Fibroblast of skin of abdomen (primary cell): Measurements from ENCODE around the gene MVD.

Experiments
- DNase-seq: peaks from one replicate; pipeline ENCODE4 v3.0.0-alpha.2; 2013

The MVD gene

DNA sequence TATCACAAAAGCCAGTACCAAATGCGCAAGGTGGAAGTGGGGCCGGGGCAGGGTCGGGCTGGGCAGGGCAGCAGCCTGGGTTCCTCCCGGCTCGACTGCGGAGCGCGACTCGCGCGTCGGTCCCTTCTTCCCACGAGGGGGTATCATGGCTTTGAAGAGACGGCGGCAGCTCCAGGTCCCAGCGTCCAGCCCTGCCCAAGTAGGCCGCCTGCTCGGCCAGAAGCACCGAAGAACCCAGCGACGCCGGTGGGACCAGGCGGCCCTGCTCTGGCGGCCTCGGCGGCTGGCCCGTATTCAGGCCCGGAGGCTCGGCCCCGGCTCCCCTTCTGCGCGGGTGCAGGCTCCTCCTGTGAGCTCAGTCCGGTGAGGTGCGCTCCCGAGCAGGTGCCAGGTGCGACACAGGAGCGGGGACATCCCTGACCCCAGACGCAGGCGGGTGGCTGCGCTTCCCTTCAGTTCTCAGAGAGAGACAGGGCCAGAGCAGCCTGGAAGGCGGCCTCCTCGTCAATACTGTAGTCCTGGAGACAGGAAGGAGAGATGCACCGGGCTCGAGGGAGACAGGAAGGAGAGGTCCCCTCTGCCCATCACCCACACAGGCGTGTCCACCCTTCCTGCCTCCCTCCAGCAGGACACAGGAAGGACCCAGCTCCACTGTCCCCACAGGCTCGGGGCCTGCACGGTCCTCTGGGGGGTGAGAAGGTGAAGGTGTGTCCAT, 34.4 kb upstream of the MVD start:
- DNase-seq = no peak

GRCh38 chr16:88696441-88696840, 33.5 kb upstream of the MVD start:
- no peak for DNase-seq

DNA sequence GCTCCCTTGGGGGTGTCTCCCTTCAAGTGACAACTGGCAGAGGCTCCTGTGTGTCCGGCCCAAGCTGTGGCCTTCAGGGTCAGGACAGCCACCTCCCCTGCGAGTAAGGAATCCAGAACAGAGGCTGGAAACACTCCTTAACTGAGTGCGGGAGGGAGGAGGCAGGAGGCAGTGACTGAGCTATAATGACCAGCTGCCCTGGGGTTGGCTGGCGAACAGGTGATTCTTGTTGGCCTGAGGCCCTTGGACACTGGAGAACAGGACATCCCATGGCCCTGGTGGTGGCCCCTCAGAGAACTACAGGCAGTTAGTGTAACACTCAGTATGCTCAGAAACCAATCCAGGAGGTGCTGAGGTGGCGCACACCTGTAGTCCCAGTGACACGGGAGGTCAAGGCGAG, 32.9 kb upstream of the MVD start:
- DNase-seq = no peak

DNA sequence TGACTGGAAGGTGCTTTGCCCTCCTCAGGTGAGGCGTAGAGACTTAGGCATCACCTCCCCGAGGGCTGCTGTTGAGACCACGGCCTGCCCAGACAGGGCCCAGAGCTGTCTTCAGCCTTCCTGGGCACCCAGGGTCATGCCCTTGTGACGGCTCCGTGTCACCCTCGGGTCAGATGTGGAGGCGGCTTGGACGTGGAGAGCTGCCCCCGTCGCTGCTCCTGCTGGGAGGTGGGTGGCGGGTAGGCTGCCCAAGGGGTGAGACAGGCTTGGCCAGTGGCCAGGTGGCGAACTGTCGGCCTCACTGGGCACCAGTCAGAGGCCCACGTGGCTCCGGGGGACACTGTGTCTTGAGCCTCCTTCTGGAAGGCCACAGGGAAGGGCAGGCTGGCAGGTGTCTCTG, 32.3 kb upstream of the MVD start:
- DNase-seq = no peak

DNA sequence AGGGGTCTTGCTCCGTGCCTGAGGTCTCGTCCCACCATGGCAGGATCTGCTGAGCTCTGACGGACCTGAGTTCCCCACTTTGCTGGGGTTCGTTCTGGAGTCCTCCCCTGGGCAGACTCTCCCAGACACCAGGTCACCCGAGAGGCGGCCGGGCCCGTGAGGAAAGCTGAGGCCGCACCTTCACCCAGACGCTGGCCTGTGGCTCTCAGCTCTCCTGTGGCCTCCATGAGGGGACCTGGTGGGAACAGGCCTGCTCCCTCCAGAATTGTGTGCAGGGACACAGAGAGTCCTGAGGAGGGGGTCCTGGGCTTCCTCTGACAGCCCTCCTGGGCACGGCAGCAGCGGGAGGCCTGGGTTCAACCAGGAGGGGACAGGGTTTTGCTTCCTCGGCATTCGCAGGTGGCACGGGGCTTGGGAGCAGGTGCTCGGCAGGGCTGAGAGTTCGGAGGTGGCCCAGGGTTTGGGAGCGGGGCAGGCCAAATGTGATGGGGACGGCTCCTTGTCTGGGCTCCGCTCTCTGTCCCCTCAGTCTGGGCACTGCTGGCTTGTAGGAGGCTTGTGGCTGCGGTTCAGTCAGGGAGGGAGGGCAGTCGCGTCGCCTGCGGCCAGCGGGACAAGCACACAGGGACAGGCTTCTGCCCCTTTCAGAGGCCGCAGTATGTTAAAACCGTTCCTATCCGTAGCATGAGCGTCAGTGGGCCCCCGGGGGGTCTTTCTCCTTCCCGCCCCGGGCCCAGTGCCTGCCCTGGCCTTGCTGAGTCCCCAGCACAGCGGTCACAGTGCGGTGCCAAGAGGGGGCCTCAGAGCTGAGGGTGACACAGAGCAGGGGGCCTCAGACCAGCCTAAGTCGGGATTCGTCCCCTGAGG, 31.6 kb upstream of the MVD start:
- DNase-seq = no peak

DNA sequence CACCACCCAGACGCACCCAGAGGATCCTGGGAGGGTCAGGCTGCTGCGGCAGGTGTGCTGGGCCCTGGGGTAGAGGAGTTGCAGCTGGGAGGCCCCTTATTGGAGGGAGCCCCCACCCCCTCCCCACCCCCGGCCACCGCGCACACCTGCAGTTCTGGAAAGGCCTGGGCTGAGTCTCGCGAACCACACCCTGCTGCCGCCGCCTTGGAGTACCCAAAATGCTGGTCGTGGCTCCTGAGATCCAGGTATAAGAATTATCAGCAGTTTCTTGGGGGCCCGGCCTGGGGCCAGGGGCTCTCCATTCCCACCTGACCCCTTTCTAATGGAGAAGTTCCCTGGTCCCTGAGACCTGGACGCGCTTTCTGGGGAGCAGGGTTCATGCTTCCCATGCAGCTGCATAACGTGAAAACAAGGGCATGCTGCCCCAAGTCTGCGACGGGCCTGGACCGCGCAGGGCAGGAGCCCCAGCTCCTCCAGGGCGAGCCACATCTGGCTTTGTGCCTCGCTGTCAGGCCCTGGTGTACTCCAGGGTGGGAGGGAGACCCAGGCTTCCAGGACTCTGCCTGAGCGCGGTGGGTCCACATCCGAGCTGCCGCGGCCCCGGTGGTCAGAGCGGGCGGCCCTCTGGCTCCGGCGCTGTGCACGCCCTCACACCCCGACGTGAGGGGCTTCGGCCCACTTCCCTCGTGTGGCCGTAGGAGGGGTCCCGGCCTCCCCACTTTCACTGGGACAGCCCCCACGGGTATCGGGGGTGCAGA, 30.7 kb upstream of the MVD start:
- no peak for DNase-seq

- DNase-seq = no peak
Measured at GRCh38 chr16:88692861-88693260, 30.0 kb upstream of the MVD start.

DNA sequence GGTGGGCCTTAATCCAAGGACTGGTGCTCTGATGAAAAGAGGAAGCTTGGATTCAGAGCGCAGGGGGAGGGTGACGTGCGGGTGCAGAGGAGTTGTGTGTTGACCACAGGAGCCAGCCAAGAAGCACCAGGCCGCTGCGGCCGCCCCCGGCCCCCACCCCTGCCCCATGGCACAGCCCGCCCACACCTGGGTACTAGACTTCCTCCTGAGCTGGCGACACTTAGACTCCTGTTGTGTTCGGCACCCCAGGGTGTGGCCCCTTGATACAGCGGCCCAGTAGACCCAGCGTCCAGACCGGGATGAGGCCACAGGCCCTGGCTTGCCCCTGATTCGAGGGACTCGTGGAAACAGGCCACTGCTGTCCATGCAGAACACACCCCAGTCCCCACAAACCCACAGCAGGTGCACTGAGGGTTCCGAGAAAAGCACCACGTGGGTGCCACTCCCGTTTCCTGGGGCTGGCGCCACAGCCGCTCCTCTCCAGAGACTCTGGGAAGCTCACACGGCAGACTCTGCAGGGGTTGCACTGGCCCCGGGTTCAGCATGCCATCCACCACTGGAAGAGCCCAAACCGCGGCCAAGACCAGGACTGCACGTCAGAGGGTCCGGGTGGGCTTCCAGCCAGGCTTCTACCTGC, 29.2 kb upstream of the MVD start:
- no peak for DNase-seq

DNA sequence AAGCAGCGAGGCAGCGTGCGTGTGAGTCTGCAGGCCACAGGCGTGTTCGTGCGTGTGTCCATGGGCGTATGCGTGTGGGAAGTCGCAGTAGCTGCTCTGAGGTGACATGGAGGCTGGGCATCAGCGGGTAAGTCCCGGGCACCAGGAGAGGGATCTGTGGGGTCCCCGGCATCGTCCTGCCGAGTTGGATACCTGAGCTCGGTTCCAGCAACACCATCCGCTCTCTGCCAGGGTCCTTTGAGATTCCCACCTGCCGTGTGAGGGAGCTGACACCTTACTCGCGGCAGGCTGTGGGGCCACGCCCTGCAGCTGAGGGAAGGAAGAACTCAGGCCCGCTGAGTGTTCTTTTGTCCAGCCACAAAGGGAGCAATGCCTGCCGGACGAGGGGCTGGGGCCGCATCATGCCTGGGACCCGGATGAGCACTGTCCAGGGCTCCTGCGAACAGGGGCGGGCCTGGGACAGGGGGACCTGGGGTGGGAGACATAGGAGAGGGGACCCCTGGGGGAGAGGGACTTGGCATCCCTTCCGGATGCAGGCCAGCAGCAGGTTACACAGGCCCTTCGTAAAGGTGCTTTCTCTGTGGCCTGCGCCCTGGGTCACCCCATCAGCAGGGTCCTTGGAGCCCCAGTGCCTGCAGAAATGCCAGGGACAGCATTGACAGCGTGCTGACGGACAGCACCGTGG, 28.4 kb upstream of the MVD start:
- DNase-seq = no peak

DNA sequence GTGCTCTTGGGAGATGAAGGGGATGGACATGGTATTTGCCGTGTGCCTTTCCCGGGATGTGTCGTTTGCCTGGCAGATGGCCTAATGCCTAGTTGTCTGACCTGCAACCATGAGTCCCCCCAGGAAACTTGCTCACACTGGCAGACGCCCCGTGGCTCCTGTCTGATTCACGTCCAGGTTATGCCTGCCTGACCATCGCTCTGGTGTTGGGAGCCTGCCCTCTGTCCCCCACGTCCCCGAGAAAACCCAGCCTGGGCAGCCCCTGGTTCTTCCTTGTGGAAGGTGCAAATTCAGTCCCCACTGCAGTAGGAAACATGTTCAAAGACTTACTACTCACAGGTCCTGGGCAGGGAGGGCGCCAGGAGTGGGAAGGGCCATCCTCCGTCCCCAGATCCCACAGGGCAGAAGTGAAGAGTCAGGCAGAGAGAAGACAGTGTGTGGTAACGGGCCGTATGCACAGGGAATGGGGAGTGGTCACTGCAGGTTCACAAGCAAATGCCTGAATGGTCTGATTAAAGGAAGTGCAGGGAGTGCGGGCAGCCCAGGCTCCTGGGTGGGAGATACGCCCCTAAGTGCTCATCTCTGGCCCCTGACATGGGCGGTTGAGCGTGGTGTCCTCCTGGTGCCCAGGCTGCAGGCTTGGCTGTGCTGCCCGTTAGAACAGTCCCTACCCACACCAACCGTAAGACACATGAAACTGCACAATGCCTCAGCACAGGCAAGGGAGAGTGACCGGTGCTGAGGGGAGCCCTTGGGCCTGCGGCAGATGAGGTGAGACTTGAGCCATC, 27.6 kb upstream of the MVD start:
- DNase-seq = no peak

- DNase-seq = no peak
Measured at GRCh38 chr16:88688013-88688778, 25.3 kb upstream of the MVD start.

DNA sequence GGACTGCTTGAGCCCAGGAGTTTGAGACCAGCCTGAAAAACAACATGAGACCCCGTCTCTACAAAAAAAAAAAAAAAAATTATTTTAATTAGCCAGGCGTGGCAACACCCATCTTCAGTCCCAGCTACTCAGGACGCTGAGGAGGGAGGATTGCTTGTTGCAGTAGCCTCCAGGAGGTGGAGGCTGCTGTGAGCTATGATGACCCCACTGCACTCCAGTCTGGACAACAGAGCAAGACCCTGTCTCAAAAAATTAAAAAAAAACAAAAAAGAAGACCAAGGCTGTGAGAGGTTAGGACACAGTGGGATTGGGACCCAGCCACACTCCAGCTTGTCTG, 24.8 kb upstream of the MVD start:
- DNase-seq = no peak

DNA sequence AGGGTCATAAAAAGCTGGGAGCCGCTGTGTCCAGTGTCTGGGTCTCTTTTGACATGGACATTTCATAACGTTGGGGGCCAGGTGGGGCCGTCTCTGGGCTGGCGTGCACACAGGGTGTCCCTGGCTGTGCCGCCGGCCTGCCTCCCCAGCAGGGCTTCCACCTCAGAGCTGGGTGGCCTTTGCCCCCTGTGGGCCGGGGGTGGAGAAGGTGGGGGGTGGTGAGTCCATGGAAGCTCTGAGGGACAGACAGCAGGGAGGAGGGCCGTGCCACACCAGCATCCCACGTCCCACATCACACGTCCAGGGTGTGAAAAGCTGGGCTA, 24.3 kb upstream of the MVD start:
- DNase-seq = no peak

- no peak for DNase-seq
Measured at GRCh38 chr16:88686439-88687253, 23.8 kb upstream of the MVD start, which contains the start of gene SNAI3. SNAI3 (minus strand) TSS chr16:88686507; CDS start chr16:88686406, 101 bp downstream.

DNA sequence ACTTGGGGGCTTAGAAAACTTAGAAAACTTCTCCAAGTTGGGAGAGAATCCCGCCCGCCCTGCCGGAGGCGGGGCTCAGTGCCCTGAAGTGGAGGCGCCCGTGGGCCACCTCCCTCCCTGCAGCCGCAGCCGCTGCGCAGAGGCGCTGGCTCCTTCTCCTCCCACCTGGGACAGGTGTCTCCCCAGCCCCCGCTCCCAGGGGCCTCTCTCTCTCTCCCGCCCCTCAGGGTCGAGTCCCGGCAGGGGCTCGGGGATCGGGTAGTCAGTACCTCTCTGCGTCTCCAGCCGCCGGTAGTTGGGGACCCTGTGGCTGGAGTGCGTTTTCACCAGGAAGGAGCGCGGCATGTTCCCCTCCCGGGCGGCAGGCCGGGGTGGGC, 23.2 kb upstream of the MVD start:
- DNase-seq = no peak

- peak; percentile 50 for DNase-seq
Measured at GRCh38 chr16:88685156-88686061, 22.5 kb upstream of the MVD start.

DNA sequence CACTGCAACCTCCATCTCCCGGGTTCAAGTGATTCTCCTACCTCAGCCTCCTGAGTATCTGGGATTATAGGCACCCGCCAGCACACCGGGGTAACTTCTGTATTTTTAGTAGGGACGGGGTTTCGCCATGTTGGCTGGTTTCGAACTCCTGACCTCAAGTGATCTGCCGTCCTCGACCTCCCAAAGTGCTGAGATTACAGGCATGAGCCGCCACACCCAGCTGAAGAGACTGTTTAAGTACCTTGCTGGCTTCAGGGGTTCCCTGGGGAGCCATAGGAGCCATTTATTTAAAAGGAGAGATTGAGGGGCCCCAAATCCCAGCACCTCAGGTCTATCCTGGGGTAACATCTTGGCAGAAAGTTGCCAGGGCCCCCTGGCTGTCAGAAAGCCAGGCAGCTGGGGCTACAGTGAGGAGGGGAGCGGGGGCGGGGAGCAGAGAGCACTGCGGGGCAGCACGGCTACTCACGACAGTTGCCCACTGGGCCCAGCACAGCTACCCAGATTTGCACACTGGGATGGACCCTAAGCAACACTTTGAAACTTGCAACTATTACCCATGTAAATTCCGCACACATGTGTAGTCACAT, 21.8 kb upstream of the MVD start:
- DNase-seq = no peak

- no peak for DNase-seq
Measured at GRCh38 chr16:88681709-88682451, 19.0 kb upstream of the MVD start.
